Ectodermal cell (in vitro differentiated cells): ENCODE results near the gene TRIM32.
"Not testable (repeated sequence)": the region's sequence is repeated elsewhere in the genome, so short reads cannot be mapped to it uniquely, and the experiment has no call there.

Experiments
- H3K27ac ChIP-seq: 2 replicates; pipeline ENCODE4 v1.7.0; 2013; ENCODE audit warnings: mild to moderate bottlenecking, low read depth, low read length; ENCODE audit not compliant: insufficient read depth, poor library complexity, severe bottlenecking
- H3K27me3 ChIP-seq: 2 replicates; pipeline ENCODE4 v1.7.0; 2013; ENCODE audit warnings: mild to moderate bottlenecking, low read length; ENCODE audit not compliant: insufficient read depth, control insufficient read depth, poor library complexity, severe bottlenecking
- H3K36me3 ChIP-seq: one replicate; pipeline ENCODE4 v1.7.0; 2013; ENCODE audit warnings: low read length; ENCODE audit not compliant: control insufficient read depth, insufficient read depth
- H3K4me1 ChIP-seq: one replicate; pipeline ENCODE4 v1.7.0; 2013; ENCODE audit warnings: low read length; ENCODE audit not compliant: control insufficient read depth, insufficient read depth
- H3K4me3 ChIP-seq: 2 replicates; pipeline ENCODE4 v1.7.0; 2013; ENCODE audit warnings: low read depth, low read length, control low read depth; ENCODE audit not compliant: insufficient read depth
- H3K9me3 ChIP-seq: 2 replicates; pipeline ENCODE4 v1.7.0; 2013; ENCODE audit warnings: mild to moderate bottlenecking, low read length, moderate library complexity; ENCODE audit not compliant: control insufficient read depth
- WGBS, 2 experiments: methylation state at CpG; one replicate each; pipeline ENCODE4 v1.1.7; 2013; ENCODE audit warnings: missing lambda C conversion rate in 2 of 2; 5-methylcytosine and 5-hydroxymethylcytosine counted together

The TRIM32 gene

GRCh38 chr9:116674210-116674980 lies 12.7 kb upstream of the TRIM32 start:
- H3K27me3 ChIP-seq, result no peaks in the 10 kb centered on the region
- no peaks in the 10 kb centered on the region for H3K9me3 ChIP-seq
- no peak overlapping the region for H3K4me3 ChIP-seq
- H3K36me3 ChIP-seq, result no peaks in the 10 kb centered on the region
- 91 to 92% methylated on average over 5 of the region's 5 CpGs for WGBS, 2 experiments
- H3K27ac ChIP-seq, result no peak overlapping the region
- H3K4me1 ChIP-seq, result no peaks in the 10 kb centered on the region

GRCh38 chr9:116683535-116683934 lies 3.6 kb upstream of the TRIM32 start:
- peaks cover 2% of the 10 kb centered on the region for H3K9me3 ChIP-seq
- no peak overlapping the region for H3K4me3 ChIP-seq
- H3K27ac ChIP-seq, result no peak overlapping the region
- H3K36me3 ChIP-seq, result no peaks in the 10 kb centered on the region
- H3K4me1 ChIP-seq, result peaks cover 9% of the 10 kb centered on the region
- H3K27me3 ChIP-seq, result no peaks in the 10 kb centered on the region

- 95 to 97% methylated on average over 4 of the region's 4 CpGs for WGBS, 2 experiments
Measured at GRCh38 chr9:116685166-116685565, 1.9 kb upstream of the TRIM32 start.

GRCh38 chr9:116686135-116686534 lies 970 bp upstream of the TRIM32 start:
- Histone ChIP-seq H3K4me3 (no peak overlapping the region), H3K27ac (no peak overlapping the region), H3K4me1 (peaks cover 9% of the 10 kb centered on the region), H3K27me3 (no peaks in the 10 kb centered on the region), H3K9me3 (peaks cover 2% of the 10 kb centered on the region), H3K36me3 (no peaks in the 10 kb centered on the region)

More at GRCh38 chr9:116685166-116685565, 1.9 kb upstream of the TRIM32 start:
- Histone ChIP-seq H3K4me1 (peaks cover 9% of the 10 kb centered on the region), H3K27ac (no peak overlapping the region), H3K27me3 (no peaks in the 10 kb centered on the region), H3K36me3 (no peaks in the 10 kb centered on the region), H3K4me3 (no peak overlapping the region), H3K9me3 (peaks cover 2% of the 10 kb centered on the region)

- peak overlapping the region; percentile 63 for H3K4me3 ChIP-seq
- H3K36me3 ChIP-seq, result no peaks in the 10 kb centered on the region
- H3K27ac ChIP-seq, result no peak overlapping the region
- H3K9me3 ChIP-seq, result peaks cover 2% of the 10 kb centered on the region
- H3K4me1 ChIP-seq, result peaks cover 9% of the 10 kb centered on the region
- H3K27me3 ChIP-seq, result no peaks in the 10 kb centered on the region
- WGBS, 2 experiments, result 51 to 55% methylated on average over 7 of the region's 7 CpGs
Measured at GRCh38 chr9:116686693-116687073, 422 bp upstream of the TRIM32 start.

GRCh38 chr9:116687754-116688135 lies 640 bp downstream of the TRIM32 start:
- Histone ChIP-seq H3K36me3 (no peaks in the 10 kb centered on the region), H3K9me3 (peaks cover 2% of the 10 kb centered on the region), H3K4me1 (peaks cover 9% of the 10 kb centered on the region), H3K4me3 (peak overlapping the region; percentile 63), H3K27ac (no peak overlapping the region), H3K27me3 (no peaks in the 10 kb centered on the region)
- 35% methylated on average over 7 of the region's 7 CpGs for WGBS, 2 experiments

GRCh38 chr9:116688806-116689485 lies 1.8 kb downstream of the TRIM32 start:
- Histone ChIP-seq H3K36me3 (no peaks in the 10 kb centered on the region), H3K9me3 (peaks cover 2% of the 10 kb centered on the region), H3K27me3 (no peaks in the 10 kb centered on the region), H3K27ac (no peak overlapping the region), H3K4me3 (no peak overlapping the region), H3K4me1 (peaks cover 9% of the 10 kb centered on the region)
- 92 to 100% methylated on average over 2 of the region's 3 CpGs for WGBS, 2 experiments

GRCh38 chr9:116689486-116690032 lies 2.5 kb downstream of the TRIM32 start:
- H3K27me3 ChIP-seq, result no peaks in the 10 kb centered on the region
- H3K27ac ChIP-seq, result no peak overlapping the region
- 92 to 94% methylated on average over 3 of the region's 3 CpGs for WGBS, 2 experiments
- H3K4me3 ChIP-seq, result no peak overlapping the region
- H3K9me3 ChIP-seq, result no peaks in the 10 kb centered on the region
- H3K4me1 ChIP-seq, result peaks cover 9% of the 10 kb centered on the region
- H3K36me3 ChIP-seq, result no peaks in the 10 kb centered on the region

- not testable (repeated sequence) for H3K9me3 ChIP-seq, H3K27ac ChIP-seq, H3K4me1 ChIP-seq, H3K4me3 ChIP-seq, H3K27me3 ChIP-seq, H3K36me3 ChIP-seq
Measured at GRCh38 chr9:116690805-116691204, 3.7 kb downstream of the TRIM32 start.

- peaks cover 9% of the 10 kb centered on the region for H3K4me1 ChIP-seq
- no peaks in the 10 kb centered on the region for H3K27me3 ChIP-seq
- no peaks in the 10 kb centered on the region for H3K9me3 ChIP-seq
- no peak overlapping the region for H3K27ac ChIP-seq
- WGBS, 2 experiments, result 93 to 94% methylated on average over 3 of the region's 3 CpGs
- H3K4me3 ChIP-seq, result no peak overlapping the region
- no peaks in the 10 kb centered on the region for H3K36me3 ChIP-seq
Measured at GRCh38 chr9:116691607-116692006, 4.5 kb downstream of the TRIM32 start.
